ENCODE data around the gene CSHL1. TPM values are rescaled to one million over a fixed set of nuclear protein-coding genes. Genes with fewer than 3 reads are reported as not detected.
A peak's percentile ranks its signal among the peaks of the same experiment; 100 is the strongest.

CSHL1 gene
- total RNA-seq, 1 donor from 2014 or later = not detected

DNA sequence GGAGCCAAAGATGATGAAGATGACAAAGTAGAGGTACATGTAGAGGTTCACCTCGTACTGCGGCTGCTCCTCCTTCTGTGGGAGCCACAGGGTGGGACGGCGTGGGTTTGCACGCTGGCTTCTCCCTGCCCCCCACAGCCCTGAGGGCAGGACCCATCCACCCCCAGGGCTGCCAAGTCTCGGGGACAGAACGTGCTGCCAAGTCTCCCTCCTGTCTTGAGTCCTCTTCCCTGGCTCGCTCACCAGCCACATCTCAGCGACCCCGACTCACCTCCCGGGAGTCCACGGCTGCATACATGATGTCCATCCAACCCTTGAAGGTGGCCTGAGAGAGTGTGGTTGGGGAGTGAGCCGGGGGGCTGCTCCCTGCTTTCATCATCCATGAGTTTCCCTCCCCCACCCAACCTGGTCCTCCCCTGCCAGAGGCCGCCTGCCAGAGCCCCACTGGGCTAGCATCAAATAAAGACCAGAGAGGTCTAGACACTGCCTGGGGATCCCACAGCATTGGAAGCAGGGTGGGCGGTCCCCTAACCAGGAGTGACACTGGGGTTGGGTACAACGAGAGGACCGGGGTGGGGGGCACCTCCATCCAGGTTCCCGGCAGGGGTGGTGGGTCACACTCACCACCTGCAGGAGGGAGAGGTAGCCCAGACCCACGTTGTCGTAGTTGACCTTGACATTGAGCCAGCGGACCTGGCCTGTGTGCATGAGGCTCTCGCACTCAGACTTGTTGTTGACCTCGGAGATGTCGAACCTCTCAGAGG, 33.9 kb upstream of the CSHL1 start:
- H3K36me3 Mint-ChIP-seq (ENCODE audit: low read depth) = no peaks in the 10 kb centered on the region
- POLR2A ChIA-PET = interaction anchor here (1.3 to 3.1 kb wide), 7 partner anchors 8 to 80 kb away, joined by 4 to 837 read pairs (median 29); partner anchors contain the start of genes CD79B, CSHL1, GH1 and ICAM2
- H3K4me1 Mint-ChIP-seq = peaks cover 49% of the 10 kb centered on the region
- ATAC-seq (ENCODE audit: low read depth) (no peak), DNase-seq (no peak)
- TF ChIP-seq, protein P1, sequence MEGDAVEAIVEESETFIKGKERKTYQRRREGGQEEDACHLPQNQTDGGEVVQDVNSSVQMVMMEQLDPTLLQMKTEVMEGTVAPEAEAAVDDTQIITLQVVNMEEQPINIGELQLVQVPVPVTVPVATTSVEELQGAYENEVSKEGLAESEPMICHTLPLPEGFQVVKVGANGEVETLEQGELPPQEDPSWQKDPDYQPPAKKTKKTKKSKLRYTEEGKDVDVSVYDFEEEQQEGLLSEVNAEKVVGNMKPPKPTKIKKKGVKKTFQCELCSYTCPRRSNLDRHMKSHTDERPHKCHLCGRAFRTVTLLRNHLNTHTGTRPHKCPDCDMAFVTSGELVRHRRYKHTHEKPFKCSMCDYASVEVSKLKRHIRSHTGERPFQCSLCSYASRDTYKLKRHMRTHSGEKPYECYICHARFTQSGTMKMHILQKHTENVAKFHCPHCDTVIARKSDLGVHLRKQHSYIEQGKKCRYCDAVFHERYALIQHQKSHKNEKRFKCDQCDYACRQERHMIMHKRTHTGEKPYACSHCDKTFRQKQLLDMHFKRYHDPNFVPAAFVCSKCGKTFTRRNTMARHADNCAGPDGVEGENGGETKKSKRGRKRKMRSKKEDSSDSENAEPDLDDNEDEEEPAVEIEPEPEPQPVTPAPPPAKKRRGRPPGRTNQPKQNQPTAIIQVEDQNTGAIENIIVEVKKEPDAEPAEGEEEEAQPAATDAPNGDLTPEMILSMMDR (IDR thresholded peaks at IDR 0.05) = no peak
- no peaks in the 10 kb centered on the region for H3K9me3 Mint-ChIP-seq
- H3K4me3 Mint-ChIP-seq = peak overlapping the region; percentile 74
- H3K27ac Mint-ChIP-seq = peak overlapping the region; percentile 91
- intact Hi-C loops (cut with micrococcal nuclease) = no loop called here
- no peaks in the 10 kb centered on the region for H3K27me3 Mint-ChIP-seq
- CTCF ChIA-PET = interaction anchor here (1.0 to 3.1 kb wide), 11 partner anchors 9 to 81 kb away, joined by 4 to 321 read pairs (median 26); partner anchors contain the start of genes CD79B, CSHL1, GH1 and ICAM2

DNA sequence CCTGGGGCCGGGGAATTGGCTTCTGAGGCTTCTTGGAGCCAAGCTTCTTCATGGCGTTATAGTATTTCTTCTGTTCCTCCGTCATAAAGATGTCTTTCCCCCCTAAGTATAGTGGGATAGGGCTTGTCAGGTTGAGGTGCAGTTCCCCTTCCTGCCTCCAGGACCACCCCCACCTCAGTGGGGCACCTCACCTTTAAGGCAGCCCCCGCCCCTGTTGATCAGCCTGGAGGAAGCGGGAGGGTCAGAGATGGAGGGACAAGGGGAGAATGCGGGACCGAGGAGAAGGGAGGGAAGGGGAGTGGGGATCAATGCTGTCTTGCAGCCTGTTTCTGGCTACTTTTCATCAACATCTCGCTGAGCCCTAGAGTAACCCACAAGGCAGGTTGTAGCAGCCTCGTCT, 32.7 kb upstream of the CSHL1 start:
- Mint-ChIP-seq H3K27me3 (no peaks in the 10 kb centered on the region), H3K27ac (no peak overlapping the region), H3K9me3 (no peaks in the 10 kb centered on the region), H3K36me3 (ENCODE audit: low read depth) (no peaks in the 10 kb centered on the region), H3K4me1 (peaks cover 58% of the 10 kb centered on the region), H3K4me3 (no peak overlapping the region)
- DNase-seq (no peak), ATAC-seq (ENCODE audit: low read depth) (no peak)
- TF ChIP-seq, protein P1 (IDR thresholded peaks at IDR 0.05) = no peak
- CTCF ChIA-PET = interaction anchor here (1.0 to 1.7 kb wide), 2 partner anchors 11 to 24 kb away, joined by 5 read pairs; no protein-coding TSS in a partner anchor
- POLR2A ChIA-PET = interaction anchor here (1.0 to 4.2 kb wide), 5 partner anchors 8 to 82 kb away, joined by 3 to 28 read pairs (median 4); partner anchors contain the start of gene CD79B
- intact Hi-C loops (cut with micrococcal nuclease) = no loop called here

GRCh38 chr17:63942309-63942985, 31.4 kb upstream of the CSHL1 start:
- intact Hi-C loops (cut with micrococcal nuclease) = no loop called here
- TF ChIP-seq, protein P1 (IDR thresholded peaks at IDR 0.05) = no peak
- Mint-ChIP-seq H3K4me3 (no peak overlapping the region), H3K9me3 (no peaks in the 10 kb centered on the region), H3K4me1 (peaks cover 68% of the 10 kb centered on the region), H3K36me3 (ENCODE audit: low read depth) (no peaks in the 10 kb centered on the region), H3K27me3 (no peaks in the 10 kb centered on the region), H3K27ac (peak overlapping the region; percentile 46)
- CTCF ChIA-PET = interaction anchor here (0.9 to 1.7 kb wide), 2 partner anchors 9 to 10 kb away, joined by 3 to 5 read pairs; no protein-coding TSS in a partner anchor
- DNase-seq (no peak), ATAC-seq (ENCODE audit: low read depth) (no peak)
- POLR2A ChIA-PET = interaction anchor here (0.5 to 4.2 kb wide), 5 partner anchors 11 to 461 kb away, joined by 3 to 28 read pairs (median 4); partner anchors contain the start of gene CD79B

DNA sequence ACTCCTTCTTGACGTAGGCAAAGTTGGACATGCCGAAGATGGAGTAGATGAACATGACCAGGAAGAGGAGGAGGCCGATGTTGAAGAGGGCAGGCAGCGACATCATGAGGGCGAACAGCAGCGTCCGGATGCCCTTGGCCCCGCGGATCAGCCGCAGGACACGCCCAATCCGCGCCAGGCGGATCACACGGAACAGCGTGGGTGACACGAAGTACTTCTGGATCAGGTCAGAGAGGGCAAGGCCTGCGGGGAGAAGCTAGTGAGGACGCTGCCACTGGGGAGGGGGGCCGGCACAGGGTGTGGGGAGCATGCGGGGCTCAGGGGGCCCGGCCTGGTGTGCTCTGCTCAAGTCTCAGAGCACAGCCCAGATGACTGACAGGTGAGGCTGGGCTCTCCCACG, 30.7 kb upstream of the CSHL1 start:
- TF ChIP-seq, protein P1 (IDR thresholded peaks at IDR 0.05) = no peak
- ChIA-PET CTCF (no interaction called here), POLR2A (interaction anchor here (1.0 to 4.2 kb wide), 3 partner anchors 10 to 22 kb away, joined by 3 to 28 read pairs (median 7); partner anchors contain the start of gene CD79B)
- intact Hi-C loops (cut with micrococcal nuclease) = no loop called here
- Mint-ChIP-seq H3K4me1 (peaks cover 70% of the 10 kb centered on the region), H3K4me3 (no peak overlapping the region), H3K27me3 (no peaks in the 10 kb centered on the region), H3K9me3 (no peaks in the 10 kb centered on the region), H3K36me3 (ENCODE audit: low read depth) (no peaks in the 10 kb centered on the region), H3K27ac (peak overlapping the region; percentile 30)
- no peak for DNase-seq
- ATAC-seq (ENCODE audit: low read depth) = no peak

DNA sequence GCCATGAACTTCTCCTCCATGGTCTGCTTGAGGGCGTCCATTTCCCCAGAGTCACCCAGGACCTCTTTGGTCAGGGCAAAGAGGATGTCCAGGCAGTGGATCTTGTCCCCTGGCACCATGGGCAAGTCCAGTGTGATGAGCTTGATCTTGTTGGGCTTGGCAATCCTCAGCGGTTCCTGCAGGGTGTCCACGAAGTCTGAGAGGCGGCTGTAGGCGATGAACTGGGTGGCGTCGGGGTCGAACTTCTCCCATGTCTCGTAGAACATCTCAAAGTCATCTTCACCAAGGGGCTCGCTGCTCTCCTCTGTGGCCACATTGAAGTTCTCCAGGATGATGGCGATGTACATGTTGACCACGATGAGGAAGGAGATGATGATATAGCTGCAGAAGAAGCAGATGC, 30.1 kb upstream of the CSHL1 start:
- Mint-ChIP-seq H3K36me3 (ENCODE audit: low read depth) (no peaks in the 10 kb centered on the region), H3K4me3 (no peak overlapping the region), H3K27me3 (no peaks in the 10 kb centered on the region), H3K4me1 (peaks cover 71% of the 10 kb centered on the region), H3K9me3 (no peaks in the 10 kb centered on the region), H3K27ac (no peak overlapping the region)
- POLR2A ChIA-PET = interaction anchor here (1.0 to 4.2 kb wide), 3 partner anchors 9 to 21 kb away, joined by 3 to 28 read pairs (median 7); partner anchors contain the start of gene CD79B
- intact Hi-C loops (cut with micrococcal nuclease) = no loop called here
- no peak for ATAC-seq (ENCODE audit: low read depth)
- no peak for DNase-seq
- CTCF ChIA-PET = no interaction called here
- TF ChIP-seq, protein P1 (IDR thresholded peaks at IDR 0.05) = no peak
